WTC11 (cell line): ENCODE measurements around the gene PSMA3. TPM values are rescaled to one million over a fixed set of nuclear protein-coding genes. Genes with fewer than 3 reads are reported as not detected.

ENCODE experiments used
- ATAC-seq: fragments of 200-7000 bp; cut with Tn5 transposase; 2 replicates; pipeline ENCODE4 v1.10.0; 2021; ENCODE audit warnings: mild to moderate bottlenecking, moderate library complexity
- CTCF ChIA-PET: fragments of 300-600 bp; sonication (Branson Sonifier 250); formaldehyde crosslinking; loops from one replicate; lab custom pipeline; 2021; ENCODE audit warnings: antibody characterized with exemption; lab: Charles Lee
- POLR2A ChIA-PET: fragments of 350-600 bp; sonication (Branson Sonifier 250); formaldehyde crosslinking; loops from one replicate; lab custom pipeline; 2021; ENCODE audit warnings: antibody characterized with exemption; lab: Charles Lee
- DNase-seq: peaks from one replicate; pipeline ENCODE4 v3.0.0; 2021; ENCODE audit warnings: low spot score
- H3K27ac Mint-ChIP-seq: 2 replicates; pipeline ENCODE4 v1.8.0; 2021; ENCODE audit warnings: mixed read lengths
- H3K27me3 Mint-ChIP-seq: 2 replicates; pipeline ENCODE4 v1.8.0; 2021; ENCODE audit warnings: low read depth, mild to moderate bottlenecking, moderate library complexity, mixed read lengths
- H3K36me3 Mint-ChIP-seq: 2 replicates; pipeline ENCODE4 v1.8.0; 2021; ENCODE audit warnings: mixed read lengths
- H3K4me1 Mint-ChIP-seq: 2 replicates; pipeline ENCODE4 v1.8.0; 2022; ENCODE audit warnings: mixed read lengths
- H3K4me3 Mint-ChIP-seq: 2 replicates; pipeline ENCODE4 v1.8.0; 2021; ENCODE audit warnings: mild to moderate bottlenecking, moderate library complexity, mixed read lengths
- H3K9me3 Mint-ChIP-seq: 2 replicates; pipeline ENCODE4 v1.8.0; 2021; ENCODE audit warnings: mixed read lengths
- ARID4B ChIP-seq: sonication (generic); formaldehyde crosslinking; IDR thresholded peaks from 2 replicates; pipeline ENCODE4 v1.8.0; 2023; ENCODE audit warnings: missing genetic modification reagents, mild to moderate bottlenecking, borderline replicate concordance
- E2F1 ChIP-seq: sonication (generic); formaldehyde crosslinking; IDR thresholded peaks from 2 replicates; pipeline ENCODE4 v1.8.0; 2022; ENCODE audit warnings: mild to moderate bottlenecking, missing genetic modification reagents
- FOXK1 ChIP-seq: sonication (generic); formaldehyde crosslinking; IDR thresholded peaks from 2 replicates; pipeline ENCODE4 v1.8.0; 2022; ENCODE audit warnings: mild to moderate bottlenecking, moderate library complexity, missing genetic modification reagents
- GRHL2 ChIP-seq: fragments of 250-450 bp; sonication (Bioruptor Pico); IDR thresholded peaks from 2 replicates; pipeline ENCODE4 v1.8.0; 2022; ENCODE audit warnings: mild to moderate bottlenecking, moderate library complexity; ENCODE audit not compliant: insufficient replicate concordance, severe bottlenecking
- GTF2I ChIP-seq: fragments of 250-450 bp; sonication (Bioruptor Pico); conservative IDR thresholded peaks from 2 replicates; pipeline ENCODE4 v1.4.0; 2021; ENCODE audit warnings: mild to moderate bottlenecking
- JAZF1 ChIP-seq: fragments of 250-450 bp; sonication (Bioruptor Pico); IDR thresholded peaks from 2 replicates; pipeline ENCODE4 v1.9.0; 2021; ENCODE audit warnings: moderate library complexity, mild to moderate bottlenecking, inconsistent platforms
- NFATC4 ChIP-seq: fragments of 250-450 bp; sonication (Bioruptor Pico); IDR thresholded peaks from 2 replicates; pipeline ENCODE4 v1.9.0; 2021; ENCODE audit warnings: mild to moderate bottlenecking
- PREB ChIP-seq: sonication (generic); formaldehyde crosslinking; IDR thresholded peaks from 2 replicates; pipeline ENCODE4 v1.8.1; 2022; ENCODE audit warnings: mild to moderate bottlenecking, missing genetic modification reagents, moderate library complexity, borderline replicate concordance
- PRRX2 ChIP-seq: fragments of 250-450 bp; sonication (Bioruptor Pico); IDR thresholded peaks from 2 replicates; pipeline ENCODE4 v1.8.0; 2021; ENCODE audit warnings: mild to moderate bottlenecking
- SMAD3 ChIP-seq: sonication (generic); formaldehyde crosslinking; IDR thresholded peaks from 2 replicates; pipeline ENCODE4 v1.8.0; 2022; ENCODE audit warnings: missing genetic modification reagents, mild to moderate bottlenecking, borderline replicate concordance
- SMAD4 ChIP-seq: sonication (generic); formaldehyde crosslinking; IDR thresholded peaks from 2 replicates; pipeline ENCODE4 v1.8.0; 2022; ENCODE audit warnings: mild to moderate bottlenecking, missing genetic modification reagents
- TCF7 ChIP-seq: sonication (generic); formaldehyde crosslinking; IDR thresholded peaks from 2 replicates; pipeline ENCODE4 v1.8.0; 2022; ENCODE audit warnings: mild to moderate bottlenecking, low read depth, missing genetic modification reagents, moderate library complexity
- TEAD1 ChIP-seq: sonication (generic); formaldehyde crosslinking; IDR thresholded peaks from 2 replicates; pipeline ENCODE4 v1.8.0; 2022; ENCODE audit warnings: mild to moderate bottlenecking, missing genetic modification reagents
- TEAD4 ChIP-seq: sonication (generic); formaldehyde crosslinking; IDR thresholded peaks from 2 replicates; pipeline ENCODE4 v1.8.0; 2022; ENCODE audit warnings: mild to moderate bottlenecking, missing genetic modification reagents
- ZNF263 ChIP-seq: sonication (generic); formaldehyde crosslinking; IDR thresholded peaks from 2 replicates; pipeline ENCODE4 v1.8.1; 2022; ENCODE audit warnings: low read depth, mild to moderate bottlenecking, moderate library complexity, missing genetic modification reagents
- ZNF416 ChIP-seq: fragments of 250-450 bp; sonication (Bioruptor Pico); IDR thresholded peaks from 2 replicates; pipeline ENCODE4 v1.9.0; 2021; ENCODE audit warnings: mild to moderate bottlenecking, inconsistent platforms
- ZNF423 ChIP-seq: fragments of 250-450 bp; sonication (Bioruptor Pico); IDR thresholded peaks from 2 replicates; pipeline ENCODE4 v2.1.2; 2022; ENCODE audit warnings: mild to moderate bottlenecking, moderate library complexity
- total RNA-seq: library from RNA; stranded (reverse); gene quantifications from 3 replicates; pipeline ENCODE4 v1.2.3, GENCODE V29; 2021
- TF ChIP-seq, protein P1 (sequence below): sonication (generic); formaldehyde crosslinking; IDR thresholded peaks from 2 replicates; pipeline ENCODE4 v1.8.1; 2023; ENCODE audit warnings: mild to moderate bottlenecking, missing genetic modification reagents
- TF ChIP-seq, protein P2 (sequence below): sonication (generic); formaldehyde crosslinking; conservative IDR thresholded peaks from 2 replicates; pipeline ENCODE4 v1.8.1; 2022; ENCODE audit warnings: mild to moderate bottlenecking, missing genetic modification reagents
- TF ChIP-seq, protein P3 (sequence below): sonication (generic); formaldehyde crosslinking; IDR thresholded peaks from 2 replicates; pipeline ENCODE4 v1.8.1; 2023; ENCODE audit warnings: mild to moderate bottlenecking, moderate library complexity, missing genetic modification reagents
- TF ChIP-seq, protein P4 (sequence below): sonication (generic); formaldehyde crosslinking; IDR thresholded peaks from 2 replicates; pipeline ENCODE4 v1.8.1; 2022; ENCODE audit warnings: low read depth, mild to moderate bottlenecking, moderate library complexity, missing genetic modification reagents, borderline replicate concordance
- TF ChIP-seq, protein P5 (sequence below): sonication (generic); formaldehyde crosslinking; IDR thresholded peaks from 2 replicates; pipeline ENCODE4 v1.8.1; 2022; ENCODE audit warnings: missing genetic modification reagents, borderline replicate concordance

Gene PSMA3
- total RNA-seq, 1 experiment from 2014 or later, result 286 TPM

- TF ChIP-seq ZNF416 (CRISPR knock-in tag) (no peak), FOXK1 (CRISPR knock-in tag) (peak; percentile 52; the same call in 1 of the 2 replicates), TEAD1 (CRISPR knock-in tag) (peak; percentile 17; the same call in 1 of the 2 replicates), SMAD4 (CRISPR knock-in tag) (no peak), E2F1 (0 out of 2 replicates have a peak, but pooled peaks have one; percentile 38), PRRX2 (CRISPR knock-in tag) (no peak)
- TF ChIP-seq, protein P1, sequence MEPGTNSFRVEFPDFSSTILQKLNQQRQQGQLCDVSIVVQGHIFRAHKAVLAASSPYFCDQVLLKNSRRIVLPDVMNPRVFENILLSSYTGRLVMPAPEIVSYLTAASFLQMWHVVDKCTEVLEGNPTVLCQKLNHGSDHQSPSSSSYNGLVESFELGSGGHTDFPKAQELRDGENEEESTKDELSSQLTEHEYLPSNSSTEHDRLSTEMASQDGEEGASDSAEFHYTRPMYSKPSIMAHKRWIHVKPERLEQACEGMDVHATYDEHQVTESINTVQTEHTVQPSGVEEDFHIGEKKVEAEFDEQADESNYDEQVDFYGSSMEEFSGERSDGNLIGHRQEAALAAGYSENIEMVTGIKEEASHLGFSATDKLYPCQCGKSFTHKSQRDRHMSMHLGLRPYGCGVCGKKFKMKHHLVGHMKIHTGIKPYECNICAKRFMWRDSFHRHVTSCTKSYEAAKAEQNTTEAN, result no peak
- TF ChIP-seq, protein P2, sequence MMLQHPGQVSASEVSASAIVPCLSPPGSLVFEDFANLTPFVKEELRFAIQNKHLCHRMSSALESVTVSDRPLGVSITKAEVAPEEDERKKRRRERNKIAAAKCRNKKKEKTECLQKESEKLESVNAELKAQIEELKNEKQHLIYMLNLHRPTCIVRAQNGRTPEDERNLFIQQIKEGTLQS (CRISPR knock-in tag), result no peak
Observed at GRCh38 chr14:58244556-58245387, at the start of gene PSMA3 (continued).

- Mint-ChIP-seq H3K4me3 (no peak overlapping the region), H3K4me1 (peaks cover 12% of the 10 kb centered on the region), H3K36me3 (no peaks in the 10 kb centered on the region), H3K27ac (no peak overlapping the region), H3K9me3 (no peaks in the 10 kb centered on the region), H3K27me3 (peaks cover 8% of the 10 kb centered on the region)
- TF ChIP-seq ZNF263, result no peak
- no peak for TF ChIP-seq GRHL2 (CRISPR knock-in tag)
- no peak for TF ChIP-seq JAZF1 (CRISPR knock-in tag)
- no peak for TF ChIP-seq TCF7 (CRISPR knock-in tag)
- TF ChIP-seq ARID4B (CRISPR knock-in tag), result no peak
- no peak for TF ChIP-seq SMAD4 (CRISPR knock-in tag)
- TF ChIP-seq, protein P3, sequence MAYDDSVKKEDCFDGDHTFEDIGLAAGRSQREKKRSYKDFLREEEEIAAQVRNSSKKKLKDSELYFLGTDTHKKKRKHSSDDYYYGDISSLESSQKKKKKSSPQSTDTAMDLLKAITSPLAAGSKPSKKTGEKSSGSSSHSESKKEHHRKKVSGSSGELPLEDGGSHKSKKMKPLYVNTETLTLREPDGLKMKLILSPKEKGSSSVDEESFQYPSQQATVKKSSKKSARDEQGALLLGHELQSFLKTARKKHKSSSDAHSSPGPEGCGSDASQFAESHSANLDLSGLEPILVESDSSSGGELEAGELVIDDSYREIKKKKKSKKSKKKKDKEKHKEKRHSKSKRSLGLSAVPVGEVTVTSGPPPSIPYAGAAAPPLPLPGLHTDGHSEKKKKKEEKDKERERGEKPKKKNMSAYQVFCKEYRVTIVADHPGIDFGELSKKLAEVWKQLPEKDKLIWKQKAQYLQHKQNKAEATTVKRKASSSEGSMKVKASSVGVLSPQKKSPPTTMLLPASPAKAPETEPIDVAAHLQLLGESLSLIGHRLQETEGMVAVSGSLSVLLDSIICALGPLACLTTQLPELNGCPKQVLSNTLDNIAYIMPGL (CRISPR knock-in tag), result no peak
- TF ChIP-seq SMAD3, result no peak
- TF ChIP-seq, protein P4, sequence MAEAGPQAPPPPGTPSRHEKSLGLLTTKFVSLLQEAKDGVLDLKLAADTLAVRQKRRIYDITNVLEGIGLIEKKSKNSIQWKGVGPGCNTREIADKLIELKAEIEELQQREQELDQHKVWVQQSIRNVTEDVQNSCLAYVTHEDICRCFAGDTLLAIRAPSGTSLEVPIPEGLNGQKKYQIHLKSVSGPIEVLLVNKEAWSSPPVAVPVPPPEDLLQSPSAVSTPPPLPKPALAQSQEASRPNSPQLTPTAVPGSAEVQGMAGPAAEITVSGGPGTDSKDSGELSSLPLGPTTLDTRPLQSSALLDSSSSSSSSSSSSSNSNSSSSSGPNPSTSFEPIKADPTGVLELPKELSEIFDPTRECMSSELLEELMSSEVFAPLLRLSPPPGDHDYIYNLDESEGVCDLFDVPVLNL, result no peak
- no peak for TF ChIP-seq PREB (CRISPR knock-in tag)
- no peak for TF ChIP-seq TEAD4 (CRISPR knock-in tag)
- TF ChIP-seq PRRX2 (CRISPR knock-in tag), result no peak
- TF ChIP-seq ZNF423 (CRISPR knock-in tag), result no peak
- no peak for TF ChIP-seq NFATC4 (CRISPR knock-in tag)
- TF ChIP-seq, protein P5, sequence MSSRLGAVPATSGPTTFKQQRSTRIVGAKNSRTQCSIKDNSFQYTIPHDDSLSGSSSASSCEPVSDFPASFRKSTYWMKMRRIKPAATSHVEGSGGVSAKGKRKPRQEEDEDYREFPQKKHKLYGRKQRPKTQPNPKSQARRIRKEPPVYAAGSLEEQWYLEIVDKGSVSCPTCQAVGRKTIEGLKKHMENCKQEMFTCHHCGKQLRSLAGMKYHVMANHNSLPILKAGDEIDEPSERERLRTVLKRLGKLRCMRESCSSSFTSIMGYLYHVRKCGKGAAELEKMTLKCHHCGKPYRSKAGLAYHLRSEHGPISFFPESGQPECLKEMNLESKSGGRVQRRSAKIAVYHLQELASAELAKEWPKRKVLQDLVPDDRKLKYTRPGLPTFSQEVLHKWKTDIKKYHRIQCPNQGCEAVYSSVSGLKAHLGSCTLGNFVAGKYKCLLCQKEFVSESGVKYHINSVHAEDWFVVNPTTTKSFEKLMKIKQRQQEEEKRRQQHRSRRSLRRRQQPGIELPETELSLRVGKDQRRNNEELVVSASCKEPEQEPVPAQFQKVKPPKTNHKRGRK (CRISPR knock-in tag), result no peak
- no peak for TF ChIP-seq GTF2I (CRISPR knock-in tag)
- ChIA-PET CTCF (interaction anchor here (1.0 kb wide), 1 partner anchor 88 kb away, joined by 3 read pairs; no protein-coding TSS in a partner anchor), POLR2A (no interaction called here)
- ATAC-seq (no peak), DNase-seq (no peak)
Observed at GRCh38 chr14:58196198-58196597, 48.4 kb upstream of the PSMA3 start.
